Endothelial cell of umbilical vein (primary cell): ENCODE measurements around the gene ZNF341. TPM values are rescaled to one million over a fixed set of nuclear protein-coding genes. Genes with fewer than 3 reads are reported as not detected.

Experiments
- BruUV-seq: library from RNA; stranded (reverse); fragments of 400-500 nt; replicated peaks from 2 replicates; lab custom pipeline; 2021; lab: Mats Ljungman, UMichigan
- CTCF ChIA-PET: fragments of 300-600, 350-600 bp; sonication (Branson Sonifier 250); formaldehyde crosslinking; loops from one replicate; lab custom pipeline; 2021; ENCODE audit warnings: antibody characterized with exemption, inconsistent platforms; lab: Charles Lee
- POLR2A ChIA-PET: fragments of 300-600, 350-600 bp; sonication (Branson Sonifier 250); formaldehyde crosslinking; loops from one replicate; lab custom pipeline; 2021; ENCODE audit warnings: antibody characterized with exemption, inconsistent platforms; lab: Charles Lee
- DNase-seq: peaks from one replicate; pipeline ENCODE4 v3.0.0-alpha.2; 2011; ENCODE audit warnings: low read depth, low spot score
- FAIRE-seq: peaks from 2 replicates; lab custom pipeline; 2011; peaks lifted over from hg19 to GRCh38; lab: Jason Lieb, UNC
- H2AFZ ChIP-seq: 2 replicates; pipeline ENCODE4 v1.6.0; 2012; ENCODE audit warnings: low read depth, low read length, control low read depth, inconsistent platforms
- H3K27ac ChIP-seq: 2 replicates; pipeline ENCODE4 v1.5.1; 2011; ENCODE audit warnings: low read depth, mild to moderate bottlenecking, control low read depth, low read length, moderate library complexity; ENCODE audit not compliant: insufficient read depth
- H3K27me3 ChIP-seq, 2 experiments: 2 replicates each; pipeline versions ENCODE4 v1.6.0 to v1.6.1; 2011; ENCODE audit warnings: low read length in 2 of 2, mixed read lengths in 1 of 2; ENCODE audit not compliant: control insufficient read depth in 2 of 2, insufficient read depth in 2 of 2
- H3K36me3 ChIP-seq, 2 experiments: 2 replicates in 1 of 2; 3 replicates in 1 of 2; pipeline ENCODE4 v1.5.1; 2011; ENCODE audit warnings: low read length in 2 of 2, mild to moderate bottlenecking in 1 of 2, moderate library complexity in 1 of 2; ENCODE audit not compliant: control insufficient read depth in 2 of 2, insufficient read depth in 2 of 2; ENCODE audit errors: extremely low read depth in 1 of 2
- H3K4me1 ChIP-seq: 3 replicates; pipeline ENCODE4 v1.5.1; 2011; ENCODE audit warnings: mild to moderate bottlenecking, low read length; ENCODE audit not compliant: control insufficient read depth, insufficient read depth; ENCODE audit errors: extremely low read depth
- H3K4me2 ChIP-seq: 2 replicates; pipeline ENCODE4 v1.6.1; 2011; ENCODE audit warnings: low read length, control low read depth, mixed read lengths; ENCODE audit not compliant: insufficient read depth
- H3K4me3 ChIP-seq, 3 experiments: fragments of 200-600 bp in 1 of 3; sonication (generic), shearing (Covaris generic) in 1 of 3; replicated peaks in 1 of 3; 2 replicates each; pipeline ENCODE4 v1.5.1; 2011 to 2016; ENCODE audit warnings: control low read depth in 3 of 3, low read length in 3 of 3, mild to moderate bottlenecking in 2 of 3, inconsistent platforms in 1 of 3, low read depth in 1 of 3, moderate library complexity in 1 of 3; ENCODE audit not compliant: insufficient read depth in 1 of 3
- H3K79me2 ChIP-seq: 2 replicates; pipeline ENCODE4 v1.6.0; 2012; ENCODE audit warnings: low read length, inconsistent platforms; ENCODE audit not compliant: control insufficient read depth, insufficient read depth
- H3K9ac ChIP-seq: replicated peaks from 2 replicates; pipeline ENCODE3; 2011; ENCODE audit warnings: low read length, control low read depth; ENCODE audit not compliant: insufficient read depth; ENCODE audit errors: extremely low read depth
- H3K9me1 ChIP-seq: replicated peaks from 3 replicates; pipeline ENCODE4 v1.6.0; 2011; ENCODE audit warnings: mild to moderate bottlenecking, low read length; ENCODE audit not compliant: control insufficient read depth, insufficient read depth; ENCODE audit errors: extremely low read depth
- H3K9me3 ChIP-seq: replicated peaks from 2 replicates; pipeline ENCODE4 v1.5.1; 2012; ENCODE audit warnings: low read length, inconsistent platforms; ENCODE audit not compliant: control insufficient read depth, insufficient read depth
- H4K20me1 ChIP-seq: replicated peaks from 2 replicates; pipeline ENCODE3; 2011; ENCODE audit warnings: mild to moderate bottlenecking, low read length; ENCODE audit not compliant: control insufficient read depth, insufficient read depth; ENCODE audit errors: extremely low read depth
- EZH2 ChIP-seq: IDR thresholded peaks from 2 replicates; pipeline ENCODE4 v1.6.1; 2012; ENCODE audit warnings: borderline replicate concordance, low read depth, mild to moderate bottlenecking, moderate library complexity, low read length, inconsistent platforms; ENCODE audit not compliant: severe bottlenecking
- FOS ChIP-seq: IDR thresholded peaks from 2 replicates; pipeline ENCODE4 v1.6.1; 2011; ENCODE audit warnings: mild to moderate bottlenecking, low read length, moderate library complexity, borderline replicate concordance; ENCODE audit not compliant: insufficient read depth
- GATA2 ChIP-seq: IDR thresholded peaks from 2 replicates; pipeline ENCODE4 v1.7.0; 2011; ENCODE audit warnings: low read depth, mild to moderate bottlenecking, moderate library complexity, mixed read lengths, low read length; ENCODE audit not compliant: insufficient read length, insufficient read depth
- JUN ChIP-seq: IDR thresholded peaks from 2 replicates; pipeline ENCODE4 v1.6.1; 2011; ENCODE audit warnings: borderline replicate concordance, low read depth; ENCODE audit not compliant: insufficient read length, insufficient read depth
- MYC ChIP-seq: IDR thresholded peaks from one replicate; pipeline ENCODE4 v1.6.1; 2011; ENCODE audit warnings: mild to moderate bottlenecking, low read depth, low read length
- POLR2A ChIP-seq: IDR thresholded peaks from 2 replicates; pipeline ENCODE4 v1.6.1; 2012; ENCODE audit warnings: low read depth, mild to moderate bottlenecking, control low read depth, low read length
- POLR2AphosphoS5 ChIP-seq: IDR thresholded peaks from 2 replicates; pipeline ENCODE4 v1.6.1; 2012; ENCODE audit warnings: low read depth, mild to moderate bottlenecking, control low read depth, low read length, moderate library complexity; ENCODE audit not compliant: insufficient read depth
- dilution Hi-C: fragments of 300-500 bp; cut with MboI; formaldehyde crosslinking; loops from one replicate; pipeline ENCODE4 v1.15.0; 2019; ENCODE audit warnings: low sequenced_read_pairs; ENCODE audit not compliant: extremely low pct_ligation_motif_present
- intact Hi-C: fragments of 100-400 bp; cut with micrococcal nuclease; formaldehyde crosslinking; loops from one replicate; pipeline ENCODE4 v1.10.0; 2022
- polyA plus RNA-seq, 4 experiments: library from polyadenylated mRNA; depleted of rRNA in 3 of 4; stranded (reverse) in 3 of 4; unstranded in 1 of 4; fragments of >200 nt; gene quantifications; 2 replicates each; pipeline versions ENCODE4 v1.2.1 to v1.2.3, GENCODE V29; 2011 to 2012; ENCODE audit warnings: missing spikeins in 1 of 4
- total RNA-seq: library from RNA; stranded (reverse); gene quantifications from 2 replicates; pipeline ENCODE4 v1.2.3, GENCODE V29; 2021
- TF ChIP-seq, protein P1 (sequence below), 2 donors: IDR thresholded peaks; 1 replicate in 1 of 2; 2 replicates in 1 of 2; pipeline ENCODE4 v1.5.1; 2011; ENCODE audit warnings: low read length in 2 of 2, mild to moderate bottlenecking in 2 of 2, moderate library complexity in 2 of 2, control low read depth in 1 of 2, inconsistent platforms in 1 of 2, low read depth in 1 of 2; ENCODE audit not compliant: insufficient read depth in 1 of 2; ENCODE audit errors: extremely low read depth in 1 of 2
- TF ChIP-seq, protein P2 (sequence below): IDR thresholded peaks from 2 replicates; pipeline ENCODE4 v1.6.1; 2011; ENCODE audit not compliant: insufficient read depth, insufficient read length

The ZNF341 gene
- total and polyA plus RNA-seq, 2 donors (not counting 3 experiments of a cell fraction or from before 2014, with no cell fraction given): 4.9 TPM

DNA sequence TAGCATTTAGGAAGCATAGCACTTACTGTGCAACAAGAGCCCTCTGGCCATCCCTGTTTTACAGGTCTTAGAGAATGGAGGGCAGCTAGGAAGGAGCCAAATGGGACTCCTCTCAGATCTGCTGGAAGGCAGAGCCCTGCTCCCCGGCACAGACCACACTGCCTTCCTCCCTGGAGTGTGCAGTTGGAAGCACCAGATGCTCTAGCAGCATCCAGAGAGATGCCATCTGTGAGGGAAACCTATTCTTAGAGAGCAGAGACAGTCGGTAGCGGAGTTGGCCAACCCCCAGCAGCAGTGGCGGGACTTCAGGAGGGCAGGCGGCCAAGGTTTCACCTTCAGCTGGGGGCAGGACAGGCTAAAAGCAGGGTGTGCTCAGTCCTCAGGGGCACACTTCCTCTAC, 28.9 kb upstream of the ZNF341 start:
- Histone ChIP-seq H4K20me1 (no peaks in the 10 kb centered on the region), H3K9me3 (no peaks in the 10 kb centered on the region), H3K27me3 (no peaks in the 10 kb centered on the region), H2AFZ (no peak overlapping the region), H3K4me2 (no peak overlapping the region), H3K4me3 (no peak overlapping the region), H3K9ac (no peak overlapping the region), H3K4me1 (no peaks in the 10 kb centered on the region), H3K9me1 (no peaks in the 10 kb centered on the region), H3K27ac (no peak overlapping the region), H3K79me2 (no peaks in the 10 kb centered on the region), H3K36me3 (no peaks in the 10 kb centered on the region)
- FAIRE-seq (no peak), DNase-seq (no peak)
- POLR2A ChIA-PET: no interaction called here
- dilution Hi-C loops: no loop called here
- intact Hi-C loops: no loop called here
- CTCF ChIA-PET: no interaction called here
- no peak for TF ChIP-seq EZH2
- TF ChIP-seq MYC: no peak
- TF ChIP-seq FOS: no peak
- no peak for TF ChIP-seq GATA2
- no peak for TF ChIP-seq POLR2A
- TF ChIP-seq POLR2AphosphoS5: no peak
- TF ChIP-seq JUN: no peak
- TF ChIP-seq, protein P1, sequence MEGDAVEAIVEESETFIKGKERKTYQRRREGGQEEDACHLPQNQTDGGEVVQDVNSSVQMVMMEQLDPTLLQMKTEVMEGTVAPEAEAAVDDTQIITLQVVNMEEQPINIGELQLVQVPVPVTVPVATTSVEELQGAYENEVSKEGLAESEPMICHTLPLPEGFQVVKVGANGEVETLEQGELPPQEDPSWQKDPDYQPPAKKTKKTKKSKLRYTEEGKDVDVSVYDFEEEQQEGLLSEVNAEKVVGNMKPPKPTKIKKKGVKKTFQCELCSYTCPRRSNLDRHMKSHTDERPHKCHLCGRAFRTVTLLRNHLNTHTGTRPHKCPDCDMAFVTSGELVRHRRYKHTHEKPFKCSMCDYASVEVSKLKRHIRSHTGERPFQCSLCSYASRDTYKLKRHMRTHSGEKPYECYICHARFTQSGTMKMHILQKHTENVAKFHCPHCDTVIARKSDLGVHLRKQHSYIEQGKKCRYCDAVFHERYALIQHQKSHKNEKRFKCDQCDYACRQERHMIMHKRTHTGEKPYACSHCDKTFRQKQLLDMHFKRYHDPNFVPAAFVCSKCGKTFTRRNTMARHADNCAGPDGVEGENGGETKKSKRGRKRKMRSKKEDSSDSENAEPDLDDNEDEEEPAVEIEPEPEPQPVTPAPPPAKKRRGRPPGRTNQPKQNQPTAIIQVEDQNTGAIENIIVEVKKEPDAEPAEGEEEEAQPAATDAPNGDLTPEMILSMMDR (IDR thresholded peaks at IDR 0.05; ENCODE audit: extremely low read depth in 1 of 2, insufficient read depth in 1 of 2, low read depth in 1 of 2, low read length in 2 of 2): no peak
- TF ChIP-seq, protein P2, sequence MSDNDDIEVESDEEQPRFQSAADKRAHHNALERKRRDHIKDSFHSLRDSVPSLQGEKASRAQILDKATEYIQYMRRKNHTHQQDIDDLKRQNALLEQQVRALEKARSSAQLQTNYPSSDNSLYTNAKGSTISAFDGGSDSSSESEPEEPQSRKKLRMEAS: no peak
- no TSS peak for BruUV-seq
